ENCODE measurements around the gene CHAC2. TPM values are rescaled to one million over a fixed set of nuclear protein-coding genes. Genes with fewer than 3 reads are reported as not detected.

Gene CHAC2
- total RNA-seq, 1 experiment from 2014 or later = 8.4 TPM

DNA sequence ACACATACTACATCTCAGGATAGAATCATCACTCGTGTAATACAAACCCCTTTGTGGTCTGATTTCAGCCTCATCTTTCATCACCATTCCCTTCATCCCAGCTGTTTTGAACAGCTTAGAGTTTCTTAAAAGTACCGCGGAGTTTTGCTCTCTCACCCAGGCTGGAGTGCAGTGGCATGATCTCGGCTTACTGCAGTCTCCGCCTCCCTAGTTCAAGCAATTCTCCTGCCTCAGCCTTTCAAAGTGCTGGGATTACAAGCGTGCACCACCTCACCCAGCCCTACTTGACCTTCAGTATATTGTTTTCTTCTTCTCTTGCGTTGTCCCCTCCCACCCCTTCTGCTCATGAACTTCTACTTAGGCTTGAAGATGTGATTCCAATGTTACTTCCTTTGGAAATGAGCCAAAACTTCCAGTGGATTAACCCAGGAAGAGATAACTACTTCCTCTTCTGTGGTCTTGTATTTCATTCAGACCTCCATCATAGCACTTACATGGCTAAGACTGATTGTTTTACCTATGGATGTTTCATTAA lies 35.1 kb downstream of the CHAC2 start:
- intact Hi-C loops (cut with micrococcal nuclease) = no loop called here
- no peak for DNase-seq (ENCODE audit: low read depth, low spot score)
- ChIA-PET CTCF (no interaction called here), POLR2A (no interaction called here), RAD21 (ENCODE audit: low non-redundant PET in 1 of 2, low total read pairs in 2 of 2, uncharacterized antibody in 2 of 2, unreplicated experiment in 2 of 2) (interaction anchor here in 1 of 2 experiments (0.7 kb wide), 1 partner anchor 496 kb away, joined by 3 read pairs; no protein-coding TSS in a partner anchor)
- H3K9me3 ChIP-seq (ENCODE audit: control insufficient read depth in 1 of 2, insufficient read depth in 1 of 2, low read depth in 1 of 2, low read length in 2 of 2) = no peaks in the 10 kb centered on the region
- no peak overlapping the region for H3K4me3 ChIP-seq (replicated peaks in 1 of 2; ENCODE audit: low read depth in 1 of 2, low read length in 2 of 2)
- H3K4me2 ChIP-seq (ENCODE audit: low read length) = no peak overlapping the region
- H3K27me3 ChIP-seq (ENCODE audit: insufficient read depth, low read length) = no peaks in the 10 kb centered on the region
- H3K27ac ChIP-seq (ENCODE audit: low read depth, low read length) = no peak overlapping the region
- no peaks in the 10 kb centered on the region for H3K79me2 ChIP-seq (ENCODE audit: insufficient read depth, low read length)
- BruUV-seq (replicated peaks) = no TSS peak
- H3K4me1 ChIP-seq (ENCODE audit: control insufficient read depth in 1 of 2, insufficient read depth in 2 of 2, low read length in 2 of 2) = no peaks in the 10 kb centered on the region
- no peaks in the 10 kb centered on the region for H4K20me1 ChIP-seq (ENCODE audit: insufficient read depth)
- no peaks in the 10 kb centered on the region for H3K9me2 ChIP-seq (ENCODE audit: insufficient read depth)
- H2AFZ ChIP-seq (ENCODE audit: low read depth, low read length, poor library complexity, severe bottlenecking) = no peak overlapping the region
- H3K9ac ChIP-seq (ENCODE audit: low read length) = no peak overlapping the region
- peaks cover 0 to 12% of the 10 kb centered on the region in 2 experiments; a peak in 3 of 4 replicates for H3K36me3 ChIP-seq (ENCODE audit: control insufficient read depth in 1 of 2, insufficient read depth in 2 of 2, low read length in 2 of 2)
- TF ChIP-seq, protein P1, sequence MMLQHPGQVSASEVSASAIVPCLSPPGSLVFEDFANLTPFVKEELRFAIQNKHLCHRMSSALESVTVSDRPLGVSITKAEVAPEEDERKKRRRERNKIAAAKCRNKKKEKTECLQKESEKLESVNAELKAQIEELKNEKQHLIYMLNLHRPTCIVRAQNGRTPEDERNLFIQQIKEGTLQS (IDR thresholded peaks at IDR 0.05) = no peak
- no peak for TF ChIP-seq SP1 (IDR thresholded peaks at IDR 0.05; ENCODE audit: low read depth)
- TF ChIP-seq YY1 (IDR thresholded peaks at IDR 0.05; ENCODE audit: extremely low read depth, insufficient replicate concordance, low read depth, low read length) = no peak
- no peak for TF ChIP-seq POLR2AphosphoS5 (IDR thresholded peaks at IDR 0.05; ENCODE audit: low read depth, low read length)
- TF ChIP-seq EZH2 (IDR thresholded peaks at IDR 0.05) = no peak
- TF ChIP-seq SIN3A (IDR thresholded peaks at IDR 0.05; ENCODE audit: low read depth) = no peak
- TF ChIP-seq, protein P2, sequence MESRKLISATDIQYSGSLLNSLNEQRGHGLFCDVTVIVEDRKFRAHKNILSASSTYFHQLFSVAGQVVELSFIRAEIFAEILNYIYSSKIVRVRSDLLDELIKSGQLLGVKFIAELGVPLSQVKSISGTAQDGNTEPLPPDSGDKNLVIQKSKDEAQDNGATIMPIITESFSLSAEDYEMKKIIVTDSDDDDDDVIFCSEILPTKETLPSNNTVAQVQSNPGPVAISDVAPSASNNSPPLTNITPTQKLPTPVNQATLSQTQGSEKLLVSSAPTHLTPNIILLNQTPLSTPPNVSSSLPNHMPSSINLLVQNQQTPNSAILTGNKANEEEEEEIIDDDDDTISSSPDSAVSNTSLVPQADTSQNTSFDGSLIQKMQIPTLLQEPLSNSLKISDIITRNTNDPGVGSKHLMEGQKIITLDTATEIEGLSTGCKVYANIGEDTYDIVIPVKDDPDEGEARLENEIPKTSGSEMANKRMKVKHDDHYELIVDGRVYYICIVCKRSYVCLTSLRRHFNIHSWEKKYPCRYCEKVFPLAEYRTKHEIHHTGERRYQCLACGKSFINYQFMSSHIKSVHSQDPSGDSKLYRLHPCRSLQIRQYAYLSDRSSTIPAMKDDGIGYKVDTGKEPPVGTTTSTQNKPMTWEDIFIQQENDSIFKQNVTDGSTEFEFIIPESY (IDR thresholded peaks at IDR 0.05; ENCODE audit: extremely low read depth, insufficient replicate concordance, low read length) = no peak
- TF ChIP-seq POLR2A (IDR thresholded peaks at IDR 0.05; ENCODE audit: borderline replicate concordance, extremely low read depth, insufficient read depth, insufficient read length) = no peak
- TF ChIP-seq TCF7L2 (IDR thresholded peaks at IDR 0.05; ENCODE audit: borderline replicate concordance, extremely low read depth, insufficient read depth, insufficient read length) = no peak
- TF ChIP-seq ZFX (IDR thresholded peaks at IDR 0.05) = no peak
- TF ChIP-seq SRF (IDR thresholded peaks at IDR 0.05; ENCODE audit: low read depth) = no peak
- TF ChIP-seq ZNF274 (IDR thresholded peaks at IDR 0.05; ENCODE audit: low read depth, low read length) = no peak
- no peak for TF ChIP-seq EZH2phosphoT487 (IDR thresholded peaks at IDR 0.05; ENCODE audit: borderline replicate concordance)
- TF ChIP-seq, protein P3, sequence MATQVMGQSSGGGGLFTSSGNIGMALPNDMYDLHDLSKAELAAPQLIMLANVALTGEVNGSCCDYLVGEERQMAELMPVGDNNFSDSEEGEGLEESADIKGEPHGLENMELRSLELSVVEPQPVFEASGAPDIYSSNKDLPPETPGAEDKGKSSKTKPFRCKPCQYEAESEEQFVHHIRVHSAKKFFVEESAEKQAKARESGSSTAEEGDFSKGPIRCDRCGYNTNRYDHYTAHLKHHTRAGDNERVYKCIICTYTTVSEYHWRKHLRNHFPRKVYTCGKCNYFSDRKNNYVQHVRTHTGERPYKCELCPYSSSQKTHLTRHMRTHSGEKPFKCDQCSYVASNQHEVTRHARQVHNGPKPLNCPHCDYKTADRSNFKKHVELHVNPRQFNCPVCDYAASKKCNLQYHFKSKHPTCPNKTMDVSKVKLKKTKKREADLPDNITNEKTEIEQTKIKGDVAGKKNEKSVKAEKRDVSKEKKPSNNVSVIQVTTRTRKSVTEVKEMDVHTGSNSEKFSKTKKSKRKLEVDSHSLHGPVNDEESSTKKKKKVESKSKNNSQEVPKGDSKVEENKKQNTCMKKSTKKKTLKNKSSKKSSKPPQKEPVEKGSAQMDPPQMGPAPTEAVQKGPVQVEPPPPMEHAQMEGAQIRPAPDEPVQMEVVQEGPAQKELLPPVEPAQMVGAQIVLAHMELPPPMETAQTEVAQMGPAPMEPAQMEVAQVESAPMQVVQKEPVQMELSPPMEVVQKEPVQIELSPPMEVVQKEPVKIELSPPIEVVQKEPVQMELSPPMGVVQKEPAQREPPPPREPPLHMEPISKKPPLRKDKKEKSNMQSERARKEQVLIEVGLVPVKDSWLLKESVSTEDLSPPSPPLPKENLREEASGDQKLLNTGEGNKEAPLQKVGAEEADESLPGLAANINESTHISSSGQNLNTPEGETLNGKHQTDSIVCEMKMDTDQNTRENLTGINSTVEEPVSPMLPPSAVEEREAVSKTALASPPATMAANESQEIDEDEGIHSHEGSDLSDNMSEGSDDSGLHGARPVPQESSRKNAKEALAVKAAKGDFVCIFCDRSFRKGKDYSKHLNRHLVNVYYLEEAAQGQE (IDR thresholded peaks at IDR 0.05; ENCODE audit: low read depth) = no peak
- TF ChIP-seq CEBPB (IDR thresholded peaks at IDR 0.05; ENCODE audit: low read depth) = no peak
- no peak for ATAC-seq
